ENCODE data around the gene GRIN3B.
"Not testable (repeated sequence)": the region's sequence is repeated elsewhere in the genome, so short reads cannot be mapped to it uniquely, and the experiment has no call there.

The GRIN3B gene

DNA sequence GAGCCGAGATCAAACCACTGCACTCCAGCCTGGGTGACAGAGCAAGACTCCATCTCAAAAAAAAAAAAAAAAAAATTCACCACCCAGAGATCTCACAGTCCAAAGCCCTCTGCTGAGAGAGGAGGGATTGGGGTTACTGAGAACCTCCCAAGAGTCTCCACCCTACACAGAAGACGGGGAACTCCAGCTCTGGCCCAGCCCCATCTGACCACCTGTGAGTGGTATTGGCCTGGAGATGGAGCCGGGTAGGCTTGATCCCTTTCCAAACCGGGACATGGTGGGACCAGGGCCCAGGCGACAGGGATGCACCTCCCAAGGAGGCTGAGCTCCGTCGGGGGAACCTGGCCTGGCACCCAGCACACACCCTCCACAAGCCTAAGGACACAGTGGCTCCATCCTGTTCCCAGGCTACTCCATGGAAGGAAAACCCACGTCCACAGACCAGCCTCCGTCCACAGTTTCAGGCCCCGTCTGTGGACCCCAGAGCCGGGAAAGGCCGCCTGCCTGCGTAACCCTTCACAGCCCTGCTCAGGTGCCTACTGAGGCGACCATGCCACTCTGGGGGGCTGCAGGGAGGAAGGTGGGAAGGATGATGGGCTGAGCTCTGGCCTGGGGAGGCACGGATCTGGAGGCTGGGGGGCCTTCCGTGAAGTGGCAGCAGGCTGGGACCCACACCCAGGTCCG is 18.9 kb downstream of the GRIN3B start:
- Histone ChIP-seq H3K9me3 (no peaks in the 10 kb centered on the region), H3K4me1 (ENCODE audit: control insufficient read depth in 1 of 2, insufficient read depth in 1 of 2, low read depth in 1 of 2, low read length in 1 of 2) (peaks cover 35 to 54% of the 10 kb centered on the region in 2 experiments), H3K36me3 (peaks cover 10% of the 10 kb centered on the region), H3K27me3 (no peaks in the 10 kb centered on the region), H3K4me3 (ENCODE audit: low read depth in 1 of 2, low read length in 1 of 2) (peak overlapping the region; percentile 77 to 86), H3K27ac (peak overlapping the region; percentile 92)
- TF ChIP-seq, protein P1, sequence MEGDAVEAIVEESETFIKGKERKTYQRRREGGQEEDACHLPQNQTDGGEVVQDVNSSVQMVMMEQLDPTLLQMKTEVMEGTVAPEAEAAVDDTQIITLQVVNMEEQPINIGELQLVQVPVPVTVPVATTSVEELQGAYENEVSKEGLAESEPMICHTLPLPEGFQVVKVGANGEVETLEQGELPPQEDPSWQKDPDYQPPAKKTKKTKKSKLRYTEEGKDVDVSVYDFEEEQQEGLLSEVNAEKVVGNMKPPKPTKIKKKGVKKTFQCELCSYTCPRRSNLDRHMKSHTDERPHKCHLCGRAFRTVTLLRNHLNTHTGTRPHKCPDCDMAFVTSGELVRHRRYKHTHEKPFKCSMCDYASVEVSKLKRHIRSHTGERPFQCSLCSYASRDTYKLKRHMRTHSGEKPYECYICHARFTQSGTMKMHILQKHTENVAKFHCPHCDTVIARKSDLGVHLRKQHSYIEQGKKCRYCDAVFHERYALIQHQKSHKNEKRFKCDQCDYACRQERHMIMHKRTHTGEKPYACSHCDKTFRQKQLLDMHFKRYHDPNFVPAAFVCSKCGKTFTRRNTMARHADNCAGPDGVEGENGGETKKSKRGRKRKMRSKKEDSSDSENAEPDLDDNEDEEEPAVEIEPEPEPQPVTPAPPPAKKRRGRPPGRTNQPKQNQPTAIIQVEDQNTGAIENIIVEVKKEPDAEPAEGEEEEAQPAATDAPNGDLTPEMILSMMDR (IDR thresholded peaks at IDR 0.05), result no peak

DNA sequence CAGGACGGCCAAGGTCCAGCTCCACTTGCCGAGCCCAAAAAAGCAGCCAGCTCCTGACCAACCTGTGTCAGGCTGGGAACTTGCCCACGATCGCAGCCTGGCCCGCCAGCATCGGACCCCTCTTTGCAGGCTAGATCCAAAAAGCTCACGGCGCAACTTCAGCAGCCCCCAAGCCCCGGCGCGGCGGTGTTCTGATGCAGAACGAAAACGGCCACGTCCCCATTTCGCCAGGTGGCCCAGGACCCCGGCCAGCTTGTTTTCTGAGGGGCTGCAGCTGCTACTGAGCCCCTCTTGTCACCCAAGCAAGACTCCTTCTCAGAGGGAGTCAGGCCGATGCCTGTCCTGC is 19.4 kb downstream of the GRIN3B start:
- H3K4me1 ChIP-seq (ENCODE audit: control insufficient read depth in 1 of 2, insufficient read depth in 1 of 2, low read depth in 1 of 2, low read length in 1 of 2), result peaks cover 35 to 59% of the 10 kb centered on the region in 2 experiments
- peak overlapping the region; percentile 92 for H3K27ac ChIP-seq
- peak overlapping the region; percentile 77 to 86 for H3K4me3 ChIP-seq (ENCODE audit: low read depth in 1 of 2, low read length in 1 of 2)
- TF ChIP-seq, protein P1 (IDR thresholded peaks at IDR 0.05), result no peak
- peaks cover 8% of the 10 kb centered on the region for H3K36me3 ChIP-seq
- H3K27me3 ChIP-seq, result no peaks in the 10 kb centered on the region
- H3K9me3 ChIP-seq, result no peaks in the 10 kb centered on the region

DNA sequence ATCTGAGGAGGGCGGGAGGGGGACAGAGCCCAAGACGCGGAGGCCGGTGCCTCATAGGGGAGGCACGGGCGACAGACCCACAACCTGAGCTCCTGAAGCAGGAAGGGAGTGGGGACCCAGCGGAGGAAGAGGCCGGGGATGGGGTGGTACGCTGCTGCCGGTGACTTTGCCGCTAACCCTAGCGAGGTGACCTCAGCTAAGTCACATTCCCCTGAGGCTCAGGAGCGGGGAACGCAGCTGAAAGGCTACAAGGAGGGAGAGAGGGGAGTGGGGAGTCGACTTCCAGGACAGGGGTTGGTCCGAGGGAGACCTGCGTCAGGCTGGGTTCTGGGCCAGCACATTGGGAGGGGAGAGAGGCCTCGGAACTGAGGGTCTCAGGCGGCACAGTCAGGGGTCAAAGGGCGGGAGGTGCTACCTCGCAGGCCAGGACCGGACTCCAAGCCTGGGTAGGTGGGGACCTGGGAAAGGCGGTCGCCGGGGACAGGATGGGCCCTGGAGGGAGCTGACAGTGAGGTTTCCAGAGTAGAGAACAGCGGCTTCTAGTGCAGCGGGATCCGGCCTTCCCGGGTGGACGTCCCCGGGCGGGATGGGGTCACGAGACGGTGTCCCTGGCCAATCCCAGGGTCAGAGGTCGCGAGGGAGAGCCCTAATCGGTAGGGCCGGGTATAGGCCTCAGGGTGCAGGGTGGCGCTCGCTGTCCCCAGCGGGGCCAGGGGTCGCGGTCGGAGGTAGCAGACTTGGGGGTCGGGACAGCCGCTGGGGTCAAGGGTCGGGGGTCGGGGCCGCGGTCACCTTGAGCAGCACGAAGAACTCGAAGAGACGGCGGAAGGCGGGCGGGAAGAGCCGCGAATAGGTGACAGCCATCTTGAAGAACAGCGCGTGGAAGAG is 20.0 kb downstream of the GRIN3B start:
- no peaks in the 10 kb centered on the region for H3K27me3 ChIP-seq
- peak overlapping the region; percentile 92 for H3K27ac ChIP-seq
- peaks cover 8% of the 10 kb centered on the region for H3K36me3 ChIP-seq
- peak overlapping the region; percentile 77 to 86 for H3K4me3 ChIP-seq (ENCODE audit: low read depth in 1 of 2, low read length in 1 of 2)
- H3K9me3 ChIP-seq, result no peaks in the 10 kb centered on the region
- H3K4me1 ChIP-seq (ENCODE audit: control insufficient read depth in 1 of 2, insufficient read depth in 1 of 2, low read depth in 1 of 2, low read length in 1 of 2), result peaks cover 35 to 64% of the 10 kb centered on the region in 2 experiments
- TF ChIP-seq, protein P1 (IDR thresholded peaks at IDR 0.05), result no peak

DNA sequence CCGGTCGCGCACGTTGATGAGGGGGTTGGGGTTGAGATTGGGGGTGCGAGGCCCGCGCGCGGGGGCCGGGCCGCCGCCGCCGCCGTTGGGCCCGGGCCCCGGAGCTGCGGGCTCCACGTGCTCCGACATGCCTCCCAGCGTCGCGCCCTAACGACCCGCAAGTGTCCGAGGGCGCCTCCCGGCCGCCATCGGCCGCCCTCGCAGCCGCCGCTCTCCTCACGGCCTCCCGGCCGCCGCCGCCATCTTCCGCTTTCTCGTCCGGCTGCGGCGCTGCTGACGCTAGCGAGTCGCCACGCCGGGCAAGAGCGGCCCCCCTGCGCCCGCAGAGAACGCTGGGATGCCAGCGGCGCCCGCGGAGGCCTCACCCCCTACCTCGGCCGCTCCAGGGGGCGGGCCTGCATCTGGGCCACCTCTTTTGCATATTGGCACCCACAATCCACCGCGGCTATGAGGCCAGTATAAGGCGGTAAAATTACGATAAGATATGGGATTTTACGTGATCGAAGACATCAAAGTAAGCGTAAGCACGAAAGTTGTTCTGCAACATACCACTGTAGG is 20.7 kb downstream of the GRIN3B start, which contains the start of gene TMEM259:
TSS of gene TMEM259 (minus strand) at position 256 of the 558 bp plus-strand sequence. CDS start at position 129, 127 bp downstream.
- Histone ChIP-seq H3K9me3 (no peaks in the 10 kb centered on the region), H3K36me3 (peaks cover 8% of the 10 kb centered on the region), H3K4me1 (ENCODE audit: control insufficient read depth in 1 of 2, insufficient read depth in 1 of 2, low read depth in 1 of 2, low read length in 1 of 2) (peaks cover 41 to 71% of the 10 kb centered on the region in 2 experiments), H3K27ac (peak within 1 kb of the TSS; percentile 92), H3K4me3 (ENCODE audit: low read depth in 1 of 2, low read length in 1 of 2) (peak within 1 kb of the TSS; percentile 77 to 86), H3K27me3 (no peaks in the 10 kb centered on the region)
- TF ChIP-seq, protein P1 (IDR thresholded peaks at IDR 0.05), result peak; percentile 62

DNA sequence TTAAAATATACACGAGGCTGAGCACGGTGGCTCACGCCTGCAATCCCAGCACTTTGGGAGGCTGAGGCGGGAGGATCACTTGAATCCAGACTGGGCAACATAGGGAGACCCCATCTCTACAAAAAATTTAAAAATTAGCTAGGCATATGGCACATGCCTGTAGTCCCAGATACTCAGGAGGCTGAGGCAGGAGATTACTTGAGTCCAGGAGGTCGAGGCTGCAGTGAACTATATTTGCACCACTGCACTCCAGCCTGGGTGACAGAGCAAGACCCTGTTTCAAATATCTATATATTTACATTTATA is 23.6 kb downstream of the GRIN3B start:
- H3K27me3 ChIP-seq; H3K4me3 ChIP-seq (ENCODE audit: low read depth in 1 of 2, low read length in 1 of 2); H3K9me3 ChIP-seq; H3K36me3 ChIP-seq: not testable (repeated sequence)
- peaks cover 46 to 69% of the 10 kb centered on the region in 2 experiments for H3K4me1 ChIP-seq (ENCODE audit: control insufficient read depth in 1 of 2, insufficient read depth in 1 of 2, low read depth in 1 of 2, low read length in 1 of 2)
- peak overlapping the region; percentile 92 for H3K27ac ChIP-seq

DNA sequence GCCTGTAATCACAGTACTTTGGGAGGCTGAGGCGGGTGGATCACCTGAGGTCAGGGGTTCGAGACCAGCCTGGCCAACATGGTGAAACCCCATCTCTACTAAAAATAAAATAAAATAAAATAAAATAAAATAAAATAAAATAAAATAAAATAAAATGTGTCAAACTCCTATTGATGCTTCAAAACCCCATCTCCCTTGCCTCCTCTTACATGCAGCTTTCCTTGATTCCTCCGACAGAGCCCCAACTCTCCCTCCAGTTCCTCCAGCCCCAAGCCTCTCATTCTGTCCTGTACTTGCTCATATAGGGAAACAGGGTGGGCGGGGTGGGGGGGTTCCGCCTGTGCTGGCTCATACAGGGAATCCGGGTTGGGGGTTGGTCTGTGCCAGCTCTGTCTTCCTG is 24.9 kb downstream of the GRIN3B start:
- Histone ChIP-seq H3K27ac (peak overlapping the region; percentile 99), H3K4me3 (ENCODE audit: low read depth in 1 of 2, low read length in 1 of 2) (peak overlapping the region in 1 of 2 experiments; percentile 100), H3K36me3 (peaks cover 12% of the 10 kb centered on the region), H3K4me1 (ENCODE audit: control insufficient read depth in 1 of 2, insufficient read depth in 1 of 2, low read depth in 1 of 2, low read length in 1 of 2) (peaks cover 46 to 68% of the 10 kb centered on the region in 2 experiments)
- H3K27me3 ChIP-seq, H3K9me3 ChIP-seq: not testable (repeated sequence)
